HUDEP-2 (cell line): ENCODE measurements around the gene MED15.
"Not testable (repeated sequence)": the region's sequence is repeated elsewhere in the genome, so short reads cannot be mapped to it uniquely, and the experiment has no call there.

ENCODE experiments used
- DNase-seq, 76 experiments: peaks; one replicate each; lab custom pipeline; 2025; ENCODE audit not compliant: unreplicated experiment in 76 of 76; lab: John Stamatoyannopoulos, UW

MED15 gene

GRCh38 chr22:20531154-20531403 is 23.7 kb downstream of the MED15 start:
- DNase-seq = no peak

GRCh38 chr22:20531404-20532201 is 24.2 kb downstream of the MED15 start:
- no peak for DNase-seq

GRCh38 chr22:20532256-20532993 is 25.0 kb downstream of the MED15 start:
- no peak for DNase-seq

- DNase-seq = no peak
Measured at GRCh38 chr22:20533095-20533878, 25.9 kb downstream of the MED15 start.

GRCh38 chr22:20533879-20534265 is 26.5 kb downstream of the MED15 start:
- no peak for DNase-seq

GRCh38 chr22:20536590-20537324 is 29.3 kb downstream of the MED15 start:
- DNase-seq = peak in 1 of 76 experiments; percentile 21

- no peak for DNase-seq
Measured at GRCh38 chr22:20537325-20537756, 29.9 kb downstream of the MED15 start.

- DNase-seq = no peak
Measured at GRCh38 chr22:20537983-20538382, 30.6 kb downstream of the MED15 start.

GRCh38 chr22:20538875-20539274 is 31.5 kb downstream of the MED15 start:
- not testable (repeated sequence) for DNase-seq

- DNase-seq = no peak
Measured at GRCh38 chr22:20542055-20542454, 34.6 kb downstream of the MED15 start.

- DNase-seq = no peak
Measured at GRCh38 chr22:20542736-20543135, 35.3 kb downstream of the MED15 start.

- DNase-seq = not testable (repeated sequence)
Measured at GRCh38 chr22:20545318-20545634, 37.9 kb downstream of the MED15 start.

GRCh38 chr22:20545681-20546521 is 38.5 kb downstream of the MED15 start:
- peak in 3 of 76 experiments; percentile 9 to 15 (median 14) for DNase-seq

GRCh38 chr22:20546541-20546950 is 39.1 kb downstream of the MED15 start:
- DNase-seq = no peak

GRCh38 chr22:20547029-20547428 is 39.6 kb downstream of the MED15 start:
- no peak for DNase-seq

- DNase-seq = no peak
Measured at GRCh38 chr22:20548806-20549205, 41.4 kb downstream of the MED15 start.

GRCh38 chr22:20549232-20549841 is 41.9 kb downstream of the MED15 start:
- peak in 14 of 76 experiments; percentile 9 to 42 (median 16) for DNase-seq

- DNase-seq = no peak
Measured at GRCh38 chr22:20550057-20550817, 42.8 kb downstream of the MED15 start.
